22Rv1 (cell line): Measurements from ENCODE around the gene PLXDC2.

Experiments
- CTCF ChIP-seq: fragments of 450-650 bp; IDR thresholded peaks from 2 replicates; pipeline ENCODE4 v1.5.1; 2017; ENCODE audit warnings: mild to moderate bottlenecking
- ZFX ChIP-seq: fragments of 450-650 bp; IDR thresholded peaks from 2 replicates; pipeline ENCODE4 v1.6.1; 2017; ENCODE audit warnings: antibody characterized with exemption, borderline replicate concordance

GRCh38 chr10:19892270-19892669, 76.0 kb downstream of the PLXDC2 start:
- TF ChIP-seq CTCF (no peak), ZFX (no peak)
